Prostate gland (tissue), 2 donors: Measurements from ENCODE around the gene SOX8. TPM values are rescaled to one million over a fixed set of nuclear protein-coding genes. Genes with fewer than 3 reads are reported as not detected.

Experiments used
- DNase-seq: peaks from one replicate; pipeline ENCODE4 v3.0.0-alpha.2; 2019; ENCODE audit warnings: low spot score
- H3K27ac ChIP-seq, 2 donors: fragments of 200-600 bp; sonication (generic); 2 replicates each; pipeline ENCODE4 v1.5.1; 2017 to 2019
- H3K27me3 ChIP-seq: fragments of 200-600 bp; sonication (generic); replicated peaks from 2 replicates; pipeline ENCODE4 v1.5.1; 2019; ENCODE audit not compliant: insufficient read depth
- H3K36me3 ChIP-seq, 2 donors: fragments of 200-600 bp; sonication (generic); 1 replicate in 1 of 2; 2 replicates in 1 of 2; pipeline versions ENCODE4 v1.5.1 to v1.8.1; 2017 to 2019
- H3K4me1 ChIP-seq: fragments of 200-600 bp; sonication (generic); replicated peaks from 2 replicates; pipeline ENCODE4 v1.5.1; 2019
- H3K4me3 ChIP-seq, 2 donors: fragments of 200-600 bp; sonication (generic); 2 replicates each; pipeline ENCODE4 v1.5.1; 2017 to 2019
- H3K9me3 ChIP-seq: fragments of 200-600 bp; sonication (generic); 2 replicates; pipeline ENCODE4 v1.5.1; 2017
- POLR2A ChIP-seq: fragments of 450-650 bp; IDR thresholded peaks from one replicate; pipeline ENCODE4 v1.6.1; 2016; ENCODE audit warnings: antibody characterized with exemption, mild to moderate bottlenecking
- POLR2AphosphoS5 ChIP-seq: sonication (generic); formaldehyde crosslinking; IDR thresholded peaks from one replicate; pipeline ENCODE4 v1.6.1; 2017; ENCODE audit warnings: antibody characterized with exemption
- WGBS: methylation state at CpG from one replicate; pipeline ENCODE4 v1.1.5; 2018; 5-methylcytosine and 5-hydroxymethylcytosine counted together
- intact Hi-C: fragments of 100-400 bp; cut with DNase I; formaldehyde crosslinking; loops from one replicate; pipeline ENCODE4 v1.14.2; 2022
- total RNA-seq, 2 donors: library from RNA; depleted of rRNA; stranded (reverse); fragments of >200 nt; gene quantifications; one replicate each; pipeline ENCODE4 v1.1.0, GENCODE V29; 2016
- TF ChIP-seq, protein P1 (sequence below), 4 experiments: fragments of 200-600 bp in 2 of 4; fragments of 450-650 bp in 2 of 4; sonication (generic) in 2 of 4; IDR thresholded peaks; 1 replicate in 3 of 4; 2 replicates in 1 of 4; pipeline ENCODE4 v1.5.1; 2016 to 2019; ENCODE audit warnings: antibody characterized with exemption in 4 of 4, mild to moderate bottlenecking in 2 of 4, moderate library complexity in 2 of 4

Gene SOX8
- total RNA-seq, 2 donors from 2014 or later = 0.59 to 11.9 TPM

DNA sequence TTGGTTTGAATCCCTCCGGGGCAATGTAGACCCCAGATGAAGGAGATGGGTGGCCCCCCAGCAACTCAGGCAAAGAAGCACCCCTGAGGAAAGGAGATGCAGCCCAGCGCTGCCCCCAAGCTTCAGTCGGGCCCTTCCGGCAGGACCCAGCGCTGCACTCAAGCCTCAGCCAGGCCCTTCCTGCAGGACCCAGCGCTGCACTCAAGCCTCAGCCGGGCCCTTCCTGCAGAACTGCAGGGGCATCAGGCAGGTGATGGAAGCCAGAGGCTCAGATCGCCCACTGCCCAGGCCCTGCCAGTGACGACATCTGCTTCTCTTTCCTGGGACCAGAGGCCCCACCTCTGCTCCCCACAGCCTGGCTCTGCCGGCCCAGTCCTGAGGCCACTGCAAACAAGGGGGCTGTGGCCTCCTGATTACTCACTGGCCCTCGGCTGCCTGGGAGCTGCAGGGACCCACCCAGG is 7.8 kb downstream of the SOX8 start:
- 97% methylated on average over 11 of the region's 11 CpGs for WGBS
- no peaks in the 10 kb centered on the region for H3K36me3 ChIP-seq
- H3K27ac ChIP-seq = no peak overlapping the region
- intact Hi-C loops = no loop called here
- H3K4me1 ChIP-seq = no peaks in the 10 kb centered on the region
- H3K9me3 ChIP-seq = no peaks in the 10 kb centered on the region
- peaks cover 2% of the 10 kb centered on the region for H3K27me3 ChIP-seq
- TF ChIP-seq, protein P1, sequence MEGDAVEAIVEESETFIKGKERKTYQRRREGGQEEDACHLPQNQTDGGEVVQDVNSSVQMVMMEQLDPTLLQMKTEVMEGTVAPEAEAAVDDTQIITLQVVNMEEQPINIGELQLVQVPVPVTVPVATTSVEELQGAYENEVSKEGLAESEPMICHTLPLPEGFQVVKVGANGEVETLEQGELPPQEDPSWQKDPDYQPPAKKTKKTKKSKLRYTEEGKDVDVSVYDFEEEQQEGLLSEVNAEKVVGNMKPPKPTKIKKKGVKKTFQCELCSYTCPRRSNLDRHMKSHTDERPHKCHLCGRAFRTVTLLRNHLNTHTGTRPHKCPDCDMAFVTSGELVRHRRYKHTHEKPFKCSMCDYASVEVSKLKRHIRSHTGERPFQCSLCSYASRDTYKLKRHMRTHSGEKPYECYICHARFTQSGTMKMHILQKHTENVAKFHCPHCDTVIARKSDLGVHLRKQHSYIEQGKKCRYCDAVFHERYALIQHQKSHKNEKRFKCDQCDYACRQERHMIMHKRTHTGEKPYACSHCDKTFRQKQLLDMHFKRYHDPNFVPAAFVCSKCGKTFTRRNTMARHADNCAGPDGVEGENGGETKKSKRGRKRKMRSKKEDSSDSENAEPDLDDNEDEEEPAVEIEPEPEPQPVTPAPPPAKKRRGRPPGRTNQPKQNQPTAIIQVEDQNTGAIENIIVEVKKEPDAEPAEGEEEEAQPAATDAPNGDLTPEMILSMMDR (IDR thresholded peaks at IDR 0.05) = no peak
- no peak overlapping the region for H3K4me3 ChIP-seq
- DNase-seq = no peak

DNA sequence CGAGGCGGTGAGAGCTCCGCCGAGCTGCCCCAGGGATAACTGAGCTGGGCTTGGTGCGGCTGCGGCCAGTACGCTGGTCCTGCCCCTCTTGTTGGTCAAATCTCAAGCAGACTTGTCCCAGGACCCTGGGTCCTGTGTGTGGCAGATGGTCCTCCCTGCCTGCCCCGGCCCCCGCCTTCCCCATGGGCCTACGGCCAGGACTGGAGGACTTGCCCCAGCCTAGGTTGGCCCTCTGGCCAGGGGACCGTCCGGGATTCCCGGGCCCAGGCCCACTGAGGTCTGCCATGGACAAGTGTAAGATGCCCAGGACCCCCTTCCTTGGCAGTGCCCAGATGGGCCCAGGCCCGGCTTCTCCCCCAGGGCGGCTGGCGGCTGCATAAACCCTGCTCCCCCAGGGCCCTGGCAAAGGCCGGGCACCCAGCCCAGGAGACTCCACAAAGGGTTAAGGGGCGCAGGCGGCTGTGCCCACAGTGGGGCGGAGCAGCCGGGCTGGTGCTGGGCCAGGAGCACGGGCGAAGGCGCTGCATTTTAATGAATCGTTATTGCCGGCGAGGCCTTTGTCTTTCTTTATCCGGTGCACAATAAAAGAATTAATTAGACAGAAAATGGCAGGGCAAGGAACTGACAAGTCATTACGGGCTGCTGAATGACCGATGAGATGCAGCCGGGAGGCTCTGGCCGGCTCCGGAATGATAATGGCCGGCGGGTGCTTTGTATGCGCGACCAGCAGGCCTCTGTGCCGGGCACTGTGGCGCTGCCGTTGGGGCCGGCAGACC is 9.1 kb downstream of the SOX8 start:
- Histone ChIP-seq H3K4me3 (no peak overlapping the region), H3K27ac (no peak overlapping the region), H3K27me3 (no peaks in the 10 kb centered on the region), H3K36me3 (no peaks in the 10 kb centered on the region), H3K4me1 (no peaks in the 10 kb centered on the region), H3K9me3 (no peaks in the 10 kb centered on the region)
- DNase-seq = no peak
- 55% methylated on average over 36 of the region's 41 CpGs for WGBS
- TF ChIP-seq POLR2AphosphoS5 (no peak), POLR2A (no peak)
- TF ChIP-seq, protein P1 (IDR thresholded peaks at IDR 0.05) = no peak
- intact Hi-C loops = no loop called here

DNA sequence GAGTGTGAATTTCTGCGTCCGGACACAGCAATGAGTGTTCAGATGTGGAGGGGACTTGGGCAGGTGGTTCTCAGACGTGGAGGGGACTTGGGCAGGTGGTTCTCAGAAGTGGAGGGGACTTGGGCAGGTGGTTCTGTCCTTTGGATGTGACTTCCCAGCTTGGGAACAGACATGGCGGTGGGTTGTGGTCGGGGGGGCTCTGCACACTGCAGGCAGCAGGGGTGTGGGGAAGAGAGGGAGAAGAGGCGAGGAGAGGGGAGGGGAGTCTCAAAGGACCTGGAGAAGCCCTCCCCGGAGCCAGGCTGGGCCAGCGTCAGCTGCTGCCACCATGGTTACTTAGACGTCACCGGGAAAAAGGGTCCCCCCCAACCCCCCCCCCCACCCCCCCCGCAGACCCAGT is 9.8 kb downstream of the SOX8 start:
- WGBS = 63% methylated on average over 11 of the region's 11 CpGs
- DNase-seq = no peak
- no peak overlapping the region for H3K4me3 ChIP-seq
- TF ChIP-seq POLR2A (no peak), POLR2AphosphoS5 (no peak)
- TF ChIP-seq, protein P1 (IDR thresholded peaks at IDR 0.05) = no peak
- no peaks in the 10 kb centered on the region for H3K27me3 ChIP-seq
- no peaks in the 10 kb centered on the region for H3K36me3 ChIP-seq
- H3K9me3 ChIP-seq = no peaks in the 10 kb centered on the region
- intact Hi-C loops = no loop called here
- H3K4me1 ChIP-seq = no peaks in the 10 kb centered on the region
- no peak overlapping the region for H3K27ac ChIP-seq

DNA sequence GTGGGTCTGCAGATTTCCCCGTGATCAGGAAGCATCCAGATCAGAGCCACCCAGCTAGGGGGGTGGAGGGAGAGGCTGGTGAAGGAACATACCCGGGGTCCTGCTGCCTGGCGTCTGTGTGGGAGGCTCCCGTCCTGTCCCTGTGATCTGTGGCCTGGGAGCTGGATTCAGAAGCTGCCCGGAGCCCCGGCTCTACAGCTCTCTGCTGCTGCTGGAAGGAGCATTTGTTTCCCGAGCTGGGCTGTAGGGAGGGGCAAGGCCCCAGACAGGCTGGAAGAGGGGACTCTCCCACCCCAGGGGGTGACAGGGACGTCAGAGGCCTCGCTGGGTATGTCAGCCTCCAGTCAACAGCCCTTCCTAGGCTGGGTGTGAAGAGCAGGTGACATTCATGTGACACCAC is 10.2 kb downstream of the SOX8 start:
- no peak for DNase-seq
- no peaks in the 10 kb centered on the region for H3K4me1 ChIP-seq
- H3K9me3 ChIP-seq = no peaks in the 10 kb centered on the region
- intact Hi-C loops = no loop called here
- no peak for TF ChIP-seq POLR2A
- TF ChIP-seq, protein P1 (IDR thresholded peaks at IDR 0.05) = no peak
- TF ChIP-seq POLR2AphosphoS5 = no peak
- H3K27me3 ChIP-seq = no peaks in the 10 kb centered on the region
- H3K4me3 ChIP-seq = no peak overlapping the region
- no peak overlapping the region for H3K27ac ChIP-seq
- WGBS = 75% methylated on average over 8 of the region's 9 CpGs
- no peaks in the 10 kb centered on the region for H3K36me3 ChIP-seq

DNA sequence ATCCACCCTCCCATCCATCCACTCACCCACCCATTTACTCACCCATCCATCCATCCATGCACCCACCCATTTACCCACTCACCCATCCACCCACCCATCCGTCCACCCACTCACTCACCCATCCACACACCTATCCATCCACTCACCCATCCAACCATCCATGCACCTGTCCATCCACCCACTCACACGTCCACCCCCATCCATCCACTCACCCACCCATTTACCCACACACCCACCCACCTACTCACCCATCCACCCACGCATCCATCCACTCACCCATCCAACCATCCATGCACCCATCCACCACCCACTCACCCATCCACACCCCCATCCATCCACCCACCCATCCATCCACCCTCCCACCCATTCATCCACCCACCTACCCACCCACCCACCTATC is 12.2 kb downstream of the SOX8 start:
- Histone ChIP-seq H3K4me3 (no peak overlapping the region), H3K36me3 (no peaks in the 10 kb centered on the region), H3K4me1 (no peaks in the 10 kb centered on the region), H3K9me3 (no peaks in the 10 kb centered on the region), H3K27ac (no peak overlapping the region), H3K27me3 (no peaks in the 10 kb centered on the region)
- WGBS = 96% methylated on average over 3 of the region's 3 CpGs
- DNase-seq = no peak
- TF ChIP-seq POLR2AphosphoS5 (no peak), POLR2A (no peak)
- TF ChIP-seq, protein P1 (IDR thresholded peaks at IDR 0.05) = no peak
- intact Hi-C loops = no loop called here
